Parathyroid adenoma (tissue), 2 donors: ENCODE results near the gene SLC7A14.

Experiments used
- H2AFZ ChIP-seq: fragments of 300-600 bp; sonication (generic); one replicate; pipeline ENCODE4 v1.7.0; 2017; ENCODE audit warnings: antibody characterized with exemption, mild to moderate bottlenecking
- H3K27ac ChIP-seq: fragments of 300-600 bp; sonication (generic); one replicate; pipeline ENCODE4 v1.7.0; 2017
- H3K27me3 ChIP-seq: fragments of 300-600 bp; sonication (generic); one replicate; pipeline ENCODE4 v1.7.0; 2017; ENCODE audit warnings: low read length; ENCODE audit not compliant: control insufficient read depth, insufficient read depth
- H3K36me3 ChIP-seq: fragments of 300-600 bp; sonication (generic); one replicate; pipeline ENCODE4 v1.7.0; 2017; ENCODE audit warnings: low read length; ENCODE audit not compliant: control insufficient read depth, insufficient read depth
- H3K4me1 ChIP-seq: fragments of 300-600 bp; sonication (generic); one replicate; pipeline ENCODE4 v1.7.0; 2017; ENCODE audit warnings: control low read depth
- H3K4me2 ChIP-seq: fragments of 300-600 bp; sonication (generic); one replicate; pipeline ENCODE4 v1.7.0; 2017; ENCODE audit warnings: low read length
- H3K4me3 ChIP-seq: fragments of 300-600 bp; sonication (generic); one replicate; pipeline ENCODE4 v1.7.0; 2017; ENCODE audit warnings: low read depth, low read length
- H3K79me2 ChIP-seq: fragments of 300-600 bp; sonication (generic); one replicate; pipeline ENCODE4 v1.7.0; 2017; ENCODE audit warnings: control low read depth
- H3K9ac ChIP-seq: fragments of 300-600 bp; sonication (generic); one replicate; pipeline ENCODE4 v1.7.0; 2017; ENCODE audit warnings: mild to moderate bottlenecking
- H3K9me3 ChIP-seq: fragments of 300-600 bp; sonication (generic); one replicate; pipeline ENCODE4 v1.7.0; 2017; ENCODE audit warnings: low read length; ENCODE audit not compliant: control insufficient read depth
- TF ChIP-seq, protein P1 (sequence below): fragments of 300-600 bp; sonication (generic); IDR thresholded peaks from one replicate; pipeline ENCODE4 v1.7.0; 2017; ENCODE audit warnings: antibody characterized with exemption, mild to moderate bottlenecking
- donor health status: primary hyperparathyroidism.

The SLC7A14 gene

DNA sequence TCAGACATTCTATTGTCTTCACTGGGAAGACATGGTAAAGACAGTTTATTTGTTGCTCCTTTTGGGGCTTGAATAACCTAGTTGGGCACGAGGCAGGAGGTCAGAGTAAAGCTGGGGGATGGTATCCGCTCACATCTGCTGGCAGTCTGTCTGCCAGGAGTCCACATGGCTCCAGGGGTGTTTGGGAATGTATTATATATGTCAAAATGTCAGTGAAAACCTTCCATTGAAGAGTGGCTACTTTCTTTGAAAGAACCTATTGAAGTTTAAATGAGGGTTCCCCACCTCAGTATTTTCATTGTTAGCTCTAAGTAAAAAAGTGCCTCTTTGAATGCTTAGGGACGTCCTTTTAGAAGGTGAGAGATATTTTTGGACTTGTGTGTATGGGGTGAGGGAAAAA, 98.8 kb downstream of the SLC7A14 start:
- no peaks in the 10 kb centered on the region for H3K36me3 ChIP-seq
- H3K4me1 ChIP-seq: no peaks in the 10 kb centered on the region
- H3K27ac ChIP-seq: no peak overlapping the region
- H3K9ac ChIP-seq: no peak overlapping the region
- no peak overlapping the region for H2AFZ ChIP-seq
- no peaks in the 10 kb centered on the region for H3K79me2 ChIP-seq
- H3K4me3 ChIP-seq: no peak overlapping the region
- no peaks in the 10 kb centered on the region for H3K9me3 ChIP-seq
- no peaks in the 10 kb centered on the region for H3K27me3 ChIP-seq
- TF ChIP-seq, protein P1, sequence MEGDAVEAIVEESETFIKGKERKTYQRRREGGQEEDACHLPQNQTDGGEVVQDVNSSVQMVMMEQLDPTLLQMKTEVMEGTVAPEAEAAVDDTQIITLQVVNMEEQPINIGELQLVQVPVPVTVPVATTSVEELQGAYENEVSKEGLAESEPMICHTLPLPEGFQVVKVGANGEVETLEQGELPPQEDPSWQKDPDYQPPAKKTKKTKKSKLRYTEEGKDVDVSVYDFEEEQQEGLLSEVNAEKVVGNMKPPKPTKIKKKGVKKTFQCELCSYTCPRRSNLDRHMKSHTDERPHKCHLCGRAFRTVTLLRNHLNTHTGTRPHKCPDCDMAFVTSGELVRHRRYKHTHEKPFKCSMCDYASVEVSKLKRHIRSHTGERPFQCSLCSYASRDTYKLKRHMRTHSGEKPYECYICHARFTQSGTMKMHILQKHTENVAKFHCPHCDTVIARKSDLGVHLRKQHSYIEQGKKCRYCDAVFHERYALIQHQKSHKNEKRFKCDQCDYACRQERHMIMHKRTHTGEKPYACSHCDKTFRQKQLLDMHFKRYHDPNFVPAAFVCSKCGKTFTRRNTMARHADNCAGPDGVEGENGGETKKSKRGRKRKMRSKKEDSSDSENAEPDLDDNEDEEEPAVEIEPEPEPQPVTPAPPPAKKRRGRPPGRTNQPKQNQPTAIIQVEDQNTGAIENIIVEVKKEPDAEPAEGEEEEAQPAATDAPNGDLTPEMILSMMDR: no peak
- H3K4me2 ChIP-seq: no peak overlapping the region

DNA sequence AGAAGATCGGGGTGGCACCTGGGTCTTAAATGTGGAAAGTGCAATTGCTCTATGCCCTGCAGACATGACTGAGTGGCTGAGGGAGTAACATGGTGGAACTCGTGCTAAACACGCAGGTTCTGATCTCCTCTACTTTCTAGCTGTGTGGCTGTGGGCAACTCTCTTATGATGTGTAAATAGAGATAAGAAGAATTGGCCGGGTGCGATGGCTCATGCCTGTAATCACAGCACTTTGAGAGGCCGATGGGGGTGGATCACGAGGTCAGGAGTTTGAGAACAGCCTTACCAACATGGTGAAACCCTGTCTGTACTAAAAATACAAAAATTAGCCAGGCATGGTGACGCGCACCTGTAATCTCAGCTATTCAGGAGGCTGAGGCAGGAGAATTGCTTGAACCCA, 99.5 kb downstream of the SLC7A14 start:
- no peak overlapping the region for H3K9ac ChIP-seq
- no peaks in the 10 kb centered on the region for H3K27me3 ChIP-seq
- TF ChIP-seq, protein P1: no peak
- H3K27ac ChIP-seq: no peak overlapping the region
- H3K36me3 ChIP-seq: no peaks in the 10 kb centered on the region
- no peak overlapping the region for H3K4me3 ChIP-seq
- H3K9me3 ChIP-seq: no peaks in the 10 kb centered on the region
- H2AFZ ChIP-seq: no peak overlapping the region
- no peaks in the 10 kb centered on the region for H3K79me2 ChIP-seq
- H3K4me1 ChIP-seq: no peaks in the 10 kb centered on the region
- no peak overlapping the region for H3K4me2 ChIP-seq

DNA sequence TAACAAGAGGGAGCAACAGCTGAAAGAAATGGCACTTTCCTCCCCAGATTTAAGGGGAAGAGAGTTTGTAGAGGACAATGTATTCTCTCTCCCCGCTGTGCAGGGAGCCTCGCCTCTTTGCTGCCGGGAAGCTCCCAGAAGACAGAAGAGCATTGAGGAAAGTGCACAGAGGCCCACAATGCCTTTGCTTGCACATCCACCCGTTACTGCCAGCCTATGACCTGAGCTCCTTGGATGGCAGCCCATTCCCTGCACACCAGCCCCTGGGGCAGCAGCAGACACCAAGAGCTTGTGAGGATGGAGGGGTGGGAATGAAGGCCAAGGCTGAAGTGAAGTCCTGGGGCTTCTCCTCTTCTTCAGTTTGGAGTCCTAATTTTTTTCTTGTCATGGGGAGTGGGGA, 100.2 kb downstream of the SLC7A14 start:
- no peak overlapping the region for H3K27ac ChIP-seq

DNA sequence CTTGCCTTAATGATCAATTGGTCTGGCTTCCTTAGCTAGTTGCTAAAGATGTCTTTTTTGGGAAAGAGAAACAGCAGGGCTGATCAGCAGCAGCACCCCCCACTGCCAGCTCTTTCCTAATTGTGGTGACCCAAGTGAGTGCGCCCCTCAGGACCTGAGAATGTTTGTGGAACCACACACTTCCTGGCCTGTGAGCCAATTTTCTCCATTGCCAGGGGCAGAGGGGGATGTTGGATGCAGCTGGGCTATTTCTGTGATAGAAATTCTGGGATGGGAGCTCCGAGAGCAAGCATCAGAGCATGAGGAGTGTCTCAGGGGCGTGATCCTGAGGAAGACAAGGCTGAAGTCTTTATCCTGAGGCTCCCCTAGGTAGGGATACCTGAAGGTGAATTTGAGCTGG, 100.6 kb downstream of the SLC7A14 start:
- Histone ChIP-seq H3K27ac (no peak overlapping the region), H3K9ac (no peak overlapping the region), H3K36me3 (no peaks in the 10 kb centered on the region), H3K79me2 (no peaks in the 10 kb centered on the region), H3K27me3 (no peaks in the 10 kb centered on the region), H3K9me3 (no peaks in the 10 kb centered on the region), H2AFZ (no peak overlapping the region), H3K4me2 (no peak overlapping the region), H3K4me3 (no peak overlapping the region), H3K4me1 (no peaks in the 10 kb centered on the region)
- TF ChIP-seq, protein P1: no peak

More for the DNA sequence above, 100.2 kb downstream of the SLC7A14 start:
- no peak overlapping the region for H3K4me2 ChIP-seq
- H3K36me3 ChIP-seq: no peaks in the 10 kb centered on the region
- H3K27me3 ChIP-seq: no peaks in the 10 kb centered on the region
- no peak overlapping the region for H3K4me3 ChIP-seq
- no peak overlapping the region for H3K9ac ChIP-seq
- H3K9me3 ChIP-seq: no peaks in the 10 kb centered on the region
- H3K4me1 ChIP-seq: no peaks in the 10 kb centered on the region
- no peak overlapping the region for H2AFZ ChIP-seq
- H3K79me2 ChIP-seq: no peaks in the 10 kb centered on the region
- TF ChIP-seq, protein P1: no peak

DNA sequence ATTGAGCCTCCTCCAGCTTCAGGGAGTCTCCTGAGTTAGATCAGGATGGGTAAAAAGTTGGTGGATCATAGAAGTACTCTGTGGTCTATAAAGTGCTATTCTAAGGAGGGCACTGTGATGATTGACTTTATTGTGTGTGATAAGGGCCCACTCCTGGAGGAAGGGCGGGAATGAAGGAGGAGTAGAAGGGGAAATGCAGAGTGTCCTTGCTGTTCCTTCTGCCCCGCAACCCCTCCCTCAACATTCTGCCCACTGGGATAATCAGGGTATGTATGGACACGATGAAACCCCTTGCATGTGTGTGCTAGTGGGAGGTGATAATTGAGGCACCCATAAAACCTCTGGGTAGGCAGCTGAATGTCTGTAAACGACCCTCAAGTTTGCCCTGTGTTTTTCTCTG, 101.0 kb downstream of the SLC7A14 start:
- Histone ChIP-seq H3K4me1 (no peaks in the 10 kb centered on the region), H3K27me3 (no peaks in the 10 kb centered on the region), H3K36me3 (no peaks in the 10 kb centered on the region), H3K79me2 (no peaks in the 10 kb centered on the region), H3K27ac (no peak overlapping the region), H3K4me3 (no peak overlapping the region), H2AFZ (no peak overlapping the region), H3K9me3 (no peaks in the 10 kb centered on the region), H3K4me2 (no peak overlapping the region), H3K9ac (no peak overlapping the region)
- TF ChIP-seq, protein P1: no peak
